Heart left ventricle (tissue), 13 donors: ENCODE results near the gene KRT33A.

Experiments
- CTCF ChIP-seq, 12 donors: fragments of 200-600 bp; sonication (generic) in 4 of 12; IDR thresholded peaks; one replicate each; pipeline versions ENCODE4 v1.5.0 to v1.8.0; 2018 to 2022; ENCODE audit warnings: antibody characterized with exemption in 12 of 12, mild to moderate bottlenecking in 5 of 12
- POLR2A ChIP-seq, 2 donors: fragments of 450-650 bp; IDR thresholded peaks; one replicate each; pipeline ENCODE4 v1.6.1; 2017; ENCODE audit warnings: antibody characterized with exemption in 2 of 2, mild to moderate bottlenecking in 2 of 2, moderate library complexity in 2 of 2
- donor health status: ischemic (EF 13 %, LVEDD 7.1; RV severe dilation, severe dysfunction).
- donor health status: DM: no; HTN: yes; CAD: no.
- donor health status: DM: no; HTN: no; CAD: no.
- donor health status: ischemic (EF 25% LVEDD 6.9; RV normal size, moderate dysfunction).
- donor health status: ischemic (EF 25% LVEDD 5.7; RV mildly dilated, moderate dysfunction).
- donor health status: ischemic (EF 35%, LVEDD 5.7; RV mildly dilated, moderate dysfunction).
- donor health status: nonischemic (EF 11% LVEDD 7.7; RV severe dilation, severe dysfunction).
- donor health status: DM: yes; HTN: yes; CAD: no.
- donor health status: PGD.
- donor health status: ischemic (EF 29% LVEDD 5.4; RV normal size, mild dysfunction).
- donor health status: nonischemic (EF 23%, LVEDD 6.1; RV moderate dilation, normal function).

- TF ChIP-seq CTCF (IDR thresholded peaks at IDR 0.05) (no peak), POLR2A (IDR thresholded peaks at IDR 0.05) (no peak)
Observed at GRCh38 chr17:41325126-41325525, 25.5 kb downstream of the KRT33A start.
